Right lobe of liver (tissue), 6 donors: ENCODE results near the gene TRABD. TPM values are rescaled to one million over a fixed set of nuclear protein-coding genes. Genes with fewer than 3 reads are reported as not detected.

Experiments
- ATAC-seq, 4 donors: fragments of 200-7000 bp; cut with Tn5 transposase; one replicate each; pipeline ENCODE4 v1.9.1; 2020; ENCODE audit warnings: mild to moderate bottlenecking in 4 of 4, moderate library complexity in 4 of 4
- DNase-seq, 3 donors: peaks; one replicate each; pipeline ENCODE4 v3.0.0-alpha.2; 2020
- H3K27ac ChIP-seq, 3 donors: fragments of 200-600 bp; one replicate each; pipeline ENCODE4 v1.8.0; 2022
- H3K27me3 ChIP-seq, 2 donors: fragments of 200-600 bp; one replicate each; pipeline ENCODE4 v1.8.0; 2022
- H3K36me3 ChIP-seq, 4 donors: fragments of 200-600 bp; sonication (generic) in 1 of 4; one replicate each; pipeline versions ENCODE4 v1.5.1 to v1.8.0; 2017 to 2022; ENCODE audit warnings: control low read depth in 1 of 4
- H3K4me1 ChIP-seq, 4 donors: fragments of 200-600 bp; sonication (generic) in 1 of 4; one replicate each; pipeline versions ENCODE4 v1.5.1 to v1.8.0; 2017 to 2022; ENCODE audit warnings: control low read depth in 1 of 4
- H3K4me3 ChIP-seq, 3 donors: fragments of 200-600 bp; one replicate each; pipeline ENCODE4 v1.8.0; 2022
- H3K9me3 ChIP-seq, 4 donors: fragments of 200-600 bp; sonication (generic) in 1 of 4; one replicate each; pipeline versions ENCODE4 v1.5.1 to v1.8.0; 2017 to 2022; ENCODE audit warnings: control low read depth in 1 of 4
- POLR2A ChIP-seq: fragments of 450-650 bp; IDR thresholded peaks from one replicate; pipeline ENCODE4 v1.6.1; 2017; ENCODE audit warnings: antibody characterized with exemption, mild to moderate bottlenecking
- WGBS: methylation state at CpG from one replicate; pipeline ENCODE4 v1.1.6; 2018; ENCODE audit warnings: low coverage, low lambda C conversion rate; ENCODE audit not compliant: insufficient coverage; ENCODE audit errors: missing lambda C conversion rate; 5-methylcytosine and 5-hydroxymethylcytosine counted together
- intact Hi-C, 2 donors: fragments of 100-400 bp; cut with DNase I; formaldehyde crosslinking; loops; one replicate each; pipeline versions ENCODE4 v1.11.2 to v1.14.1; 2022
- total RNA-seq, 6 experiments: library from RNA; depleted of rRNA in 2 of 6; stranded (reverse); fragments of >200 nt in 2 of 6; fragmentation: NEBNext Ultra II Directional in 3 of 6; extraction: Animal tissue kit (Norgen Biotek cat#: 25700) in 3 of 6; gene quantifications; one replicate each; pipeline versions ENCODE4 v1.1.0 to v1.2.4, GENCODE V29; 2016 to 2023
- TF ChIP-seq, protein P1 (sequence below), 4 donors: fragments of 200-600 bp in 3 of 4; fragments of 450-650 bp in 1 of 4; IDR thresholded peaks; one replicate each; pipeline versions ENCODE4 v1.5.1 to v1.8.0; 2016 to 2022; ENCODE audit warnings: antibody characterized with exemption in 4 of 4, mild to moderate bottlenecking in 2 of 4
- donor health status: DM: no; HTN: yes; CAD: no.
- donor health status: DM: no; HTN: no; CAD: no.
- donor health status: DM: no; HTN: no; CAD: no.
- donor health status: DM: no; HTN: yes; CAD: no.
- donor health status: DM: no; HTN: yes; CAD: no.

The TRABD gene
- total RNA-seq, 6 experiments from 2014 or later: 18.9 to 30.2 (median 22.8) TPM

DNA sequence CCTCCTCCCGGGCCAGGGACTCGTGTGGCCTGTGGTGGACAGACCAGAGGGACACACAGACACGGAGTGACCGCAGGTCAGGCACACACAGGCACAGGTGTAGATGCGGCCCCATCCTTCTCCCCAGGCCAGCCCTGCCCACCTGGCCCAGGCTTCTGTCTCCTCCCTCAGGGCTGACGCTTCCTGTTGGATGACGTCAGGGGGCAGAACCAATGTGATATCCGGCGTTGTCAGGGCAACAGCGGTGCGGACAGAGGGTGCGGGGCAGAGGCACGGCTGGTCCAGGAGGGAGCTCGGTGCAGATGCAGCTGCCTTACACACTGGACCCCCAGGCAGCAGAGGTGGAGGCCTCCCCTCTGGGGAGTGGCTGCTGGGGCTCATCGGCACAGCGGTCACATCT, 62.0 kb downstream of the TRABD start:
- no peak overlapping the region for H3K27ac ChIP-seq
- peaks cover 0 to 43% (median 16%) of the 10 kb centered on the region in 4 donors for H3K4me1 ChIP-seq
- no peaks in the 10 kb centered on the region for H3K9me3 ChIP-seq
- H3K36me3 ChIP-seq: no peaks in the 10 kb centered on the region
- DNase-seq (peak in 1 of 3 donors; percentile 68), ATAC-seq (peak in 1 of 4 donors; percentile 0)
- 0% methylated on average over 2 of the region's 16 CpGs for WGBS
- H3K27me3 ChIP-seq: no peaks in the 10 kb centered on the region
- intact Hi-C loops: loop anchor here in 1 of 2 donors (10.0 kb wide), 1 partner anchor 237 kb away; the partner anchor contains the start of genes ADM2 and MIOX
- H3K4me3 ChIP-seq: no peak overlapping the region
- TF ChIP-seq, protein P1, sequence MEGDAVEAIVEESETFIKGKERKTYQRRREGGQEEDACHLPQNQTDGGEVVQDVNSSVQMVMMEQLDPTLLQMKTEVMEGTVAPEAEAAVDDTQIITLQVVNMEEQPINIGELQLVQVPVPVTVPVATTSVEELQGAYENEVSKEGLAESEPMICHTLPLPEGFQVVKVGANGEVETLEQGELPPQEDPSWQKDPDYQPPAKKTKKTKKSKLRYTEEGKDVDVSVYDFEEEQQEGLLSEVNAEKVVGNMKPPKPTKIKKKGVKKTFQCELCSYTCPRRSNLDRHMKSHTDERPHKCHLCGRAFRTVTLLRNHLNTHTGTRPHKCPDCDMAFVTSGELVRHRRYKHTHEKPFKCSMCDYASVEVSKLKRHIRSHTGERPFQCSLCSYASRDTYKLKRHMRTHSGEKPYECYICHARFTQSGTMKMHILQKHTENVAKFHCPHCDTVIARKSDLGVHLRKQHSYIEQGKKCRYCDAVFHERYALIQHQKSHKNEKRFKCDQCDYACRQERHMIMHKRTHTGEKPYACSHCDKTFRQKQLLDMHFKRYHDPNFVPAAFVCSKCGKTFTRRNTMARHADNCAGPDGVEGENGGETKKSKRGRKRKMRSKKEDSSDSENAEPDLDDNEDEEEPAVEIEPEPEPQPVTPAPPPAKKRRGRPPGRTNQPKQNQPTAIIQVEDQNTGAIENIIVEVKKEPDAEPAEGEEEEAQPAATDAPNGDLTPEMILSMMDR (IDR thresholded peaks at IDR 0.05): no peak
- TF ChIP-seq POLR2A: no peak

DNA sequence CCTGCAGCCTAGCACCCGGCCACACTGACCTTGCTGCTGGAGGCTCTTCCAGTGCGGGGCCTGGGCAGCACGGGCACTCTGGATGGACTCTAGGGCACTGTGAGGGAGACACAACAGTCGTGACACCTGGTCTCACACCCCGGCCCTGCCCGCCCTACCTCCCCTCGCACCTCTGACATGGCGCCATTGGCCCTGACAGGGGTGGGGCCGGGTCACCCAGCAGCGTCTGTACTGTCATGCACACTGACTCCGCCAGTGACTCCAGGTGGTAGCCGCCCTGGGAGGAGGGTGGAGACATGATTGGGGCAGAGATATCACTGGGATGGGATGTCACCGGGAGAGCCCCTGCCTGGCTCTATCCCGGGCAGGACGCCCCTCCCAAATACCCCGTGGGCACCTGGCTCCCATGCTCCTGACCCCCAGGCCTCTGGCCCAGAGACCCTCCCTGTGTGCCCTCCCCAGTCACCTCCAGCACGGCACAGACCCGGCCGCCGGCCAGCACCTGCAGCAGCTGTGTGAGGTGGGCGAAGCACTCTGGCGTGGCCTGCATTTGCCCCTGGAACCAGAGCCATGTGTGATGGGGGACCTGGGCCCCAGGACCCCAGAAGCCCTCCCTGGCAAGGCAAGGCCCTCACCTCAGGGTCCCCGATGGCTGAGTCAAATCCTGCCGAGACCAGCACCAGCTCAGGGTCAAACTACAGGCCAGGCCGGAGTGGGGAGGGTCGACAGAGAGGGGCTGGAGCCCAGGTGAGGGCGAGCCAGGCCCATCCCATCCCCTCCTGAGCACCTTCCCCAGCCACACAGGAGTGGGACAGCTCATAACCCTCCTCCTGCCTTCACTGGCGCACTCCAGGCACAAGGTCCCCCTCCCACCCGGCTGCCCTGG, 62.7 kb downstream of the TRABD start:
- 81% methylated on average over 6 of the region's 29 CpGs for WGBS
- intact Hi-C loops: loop anchor here in 1 of 2 donors (10.0 kb wide), 1 partner anchor 236 kb away; the partner anchor contains the start of genes ADM2 and MIOX
- no peak overlapping the region for H3K27ac ChIP-seq
- no peak for TF ChIP-seq POLR2A
- TF ChIP-seq, protein P1 (IDR thresholded peaks at IDR 0.05): no peak
- no peak overlapping the region for H3K4me3 ChIP-seq
- H3K36me3 ChIP-seq: no peaks in the 10 kb centered on the region
- H3K4me1 ChIP-seq: peaks cover 0 to 37% (median 13%) of the 10 kb centered on the region in 4 donors
- no peaks in the 10 kb centered on the region for H3K9me3 ChIP-seq
- ATAC-seq (no peak), DNase-seq (no peak)
- H3K27me3 ChIP-seq: no peaks in the 10 kb centered on the region

Other genes with a start within 250 kb of the TRABD start
- gene PIM3, start 225.1 kb upstream of the TRABD start, total RNA-seq: 10 to 100 TPM; 26.7 to 64.4 (median 32.8) TPM
- gene IL17REL, start 173.1 kb upstream of the TRABD start, total RNA-seq: not detected
- not detected for gene TTLL8, start 127.6 kb upstream of the TRABD start, total RNA-seq
- gene MLC1, start 100.5 kb upstream of the TRABD start, total RNA-seq: under 1 TPM in 2 of 6 experiments, not detected in 4; 0.60 to 0.68 TPM
- gene MOV10L1, start 95.9 kb upstream of the TRABD start, total RNA-seq: under 1 TPM in 4 of 6 experiments, not detected in 2; 0.21 to 0.31 (median 0.24) TPM
- gene PANX2, start 15.2 kb upstream of the TRABD start, total RNA-seq: 10 to 100 TPM in 1 of 6 experiments, 1 to 10 TPM in 5; 3.9 to 12.3 (median 7.2) TPM
- 10 to 100 TPM; 51.1 to 67.8 (median 59.2) TPM for gene SELENOO, start 15.1 kb downstream of the TRABD start, total RNA-seq
- 10 to 100 TPM; 10.4 to 22.6 (median 14.6) TPM for gene TUBGCP6, start 59.1 kb downstream of the TRABD start, total RNA-seq
- gene HDAC10, start 65.4 kb downstream of the TRABD start, total RNA-seq: 10 to 100 TPM; 19.6 to 30.5 (median 23.0) TPM
- 1 to 10 TPM; 2.1 to 7.6 (median 3.6) TPM for gene MAPK12, start 75.8 kb downstream of the TRABD start, total RNA-seq
- 1 to 10 TPM; 1.7 to 6.4 (median 2.5) TPM for gene MAPK11, start 84.5 kb downstream of the TRABD start, total RNA-seq
- 100 to 1,000 TPM; 154 to 181 (median 161) TPM for gene PLXNB2, start 121.7 kb downstream of the TRABD start, total RNA-seq
- 1 to 10 TPM in 5 of 6 experiments, under 1 TPM in 1; 0.98 to 4.1 (median 1.9) TPM for gene DENND6B, start 141.1 kb downstream of the TRABD start, total RNA-seq
- 10 to 100 TPM; 38.3 to 80.3 (median 54.4) TPM for gene PPP6R2, start 157.4 kb downstream of the TRABD start, total RNA-seq